Fibroblast of the aortic adventitia (primary cell): ENCODE measurements around the gene SYTL3. TPM values are rescaled to one million over a fixed set of nuclear protein-coding genes. Genes with fewer than 3 reads are reported as not detected.

Experiments
- DNase-seq: peaks from one replicate; pipeline ENCODE4 v3.0.0-alpha.2; 2010; ENCODE audit warnings: low read depth
- H3K4me3 ChIP-seq: 2 replicates; pipeline ENCODE4 v1.5.1; 2011; ENCODE audit warnings: low read depth, mild to moderate bottlenecking, control low read depth, low read length, moderate library complexity
- CTCF ChIP-seq: IDR thresholded peaks from 2 replicates; pipeline ENCODE4 v1.5.1; 2011; ENCODE audit warnings: mild to moderate bottlenecking, low read length, control low read depth, inconsistent platforms; ENCODE audit not compliant: insufficient read depth
- total RNA-seq: library from RNA; depleted of rRNA; stranded (reverse); fragments of >200 nt; gene quantifications from 2 replicates; pipeline ENCODE4 v1.2.3, GENCODE V29; 2012; ENCODE audit warnings: low replicate concordance

SYTL3 gene
- total RNA-seq, 1 donor = 1.9 TPM

- H3K4me3 ChIP-seq = no peak overlapping the region
- no peak for TF ChIP-seq CTCF
- DNase-seq = no peak
Measured at GRCh38 chr6:158777510-158777909, 127.7 kb downstream of the SYTL3 start.

GRCh38 chr6:158778005-158778527 lies 128.2 kb downstream of the SYTL3 start:
- DNase-seq = no peak
- H3K4me3 ChIP-seq = no peak overlapping the region
- no peak for TF ChIP-seq CTCF

GRCh38 chr6:158780246-158780884 lies 130.5 kb downstream of the SYTL3 start:
- H3K4me3 ChIP-seq = no peak overlapping the region
- no peak for TF ChIP-seq CTCF
- no peak for DNase-seq

- DNase-seq = no peak
- no peak for TF ChIP-seq CTCF
- no peak overlapping the region for H3K4me3 ChIP-seq
Measured at GRCh38 chr6:158780988-158781691, 131.3 kb downstream of the SYTL3 start.

GRCh38 chr6:158781692-158782373 lies 132.0 kb downstream of the SYTL3 start:
- no peak for TF ChIP-seq CTCF
- H3K4me3 ChIP-seq = no peak overlapping the region
- no peak for DNase-seq

GRCh38 chr6:158782432-158783166 lies 132.7 kb downstream of the SYTL3 start:
- H3K4me3 ChIP-seq = no peak overlapping the region
- no peak for TF ChIP-seq CTCF
- DNase-seq = no peak
